ENCODE results near the gene ARAP1.
A peak's percentile ranks its signal among the peaks of the same experiment; 100 is the strongest.

ARAP1 gene

DNA sequence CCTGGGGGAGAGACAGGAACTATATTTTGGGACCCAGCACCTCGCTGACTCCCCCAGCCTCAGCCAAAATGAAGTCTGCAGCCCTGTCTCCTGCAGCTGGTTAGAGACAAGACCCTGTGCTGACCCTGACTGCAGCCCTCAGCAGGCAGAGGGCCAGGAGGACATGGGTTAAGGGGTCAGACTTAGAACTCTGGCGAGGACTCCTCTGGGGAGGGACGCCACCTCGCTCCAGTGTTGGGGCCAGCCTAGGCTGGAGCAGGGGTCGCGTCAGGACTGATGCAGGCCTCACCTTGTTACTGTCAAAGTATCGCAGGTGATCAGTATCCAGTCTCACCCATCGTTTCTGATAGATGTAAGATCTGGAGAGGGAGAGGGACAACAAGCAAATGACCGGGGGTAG is 41.1 kb downstream of the ARAP1 start:
- no peak for DNase-seq
- intact Hi-C loops (cut with DNase I): no loop called here

DNA sequence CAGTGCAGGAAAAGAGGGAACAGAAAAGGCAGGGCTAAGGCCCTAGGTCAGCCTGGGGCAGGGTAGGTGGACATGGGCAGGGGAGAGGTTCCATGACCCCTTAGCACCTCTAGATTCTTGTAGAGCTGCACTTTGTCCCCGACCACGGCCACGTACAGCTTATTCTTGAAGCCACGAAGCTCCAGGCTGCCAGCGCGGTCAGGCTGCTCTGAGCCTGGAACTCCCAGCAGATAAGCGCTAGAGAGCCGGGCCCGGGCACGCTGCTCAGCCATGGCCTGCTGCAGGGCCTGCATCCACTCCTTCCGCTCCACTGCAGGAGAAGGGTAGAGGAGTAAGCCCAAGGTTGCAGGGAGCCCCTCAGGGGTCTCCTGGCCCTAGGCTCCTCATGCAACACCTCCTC is 41.9 kb downstream of the ARAP1 start:
- intact Hi-C loops (cut with DNase I): no loop called here
- DNase-seq: peak in 1 of 10 donors; percentile 64

DNA sequence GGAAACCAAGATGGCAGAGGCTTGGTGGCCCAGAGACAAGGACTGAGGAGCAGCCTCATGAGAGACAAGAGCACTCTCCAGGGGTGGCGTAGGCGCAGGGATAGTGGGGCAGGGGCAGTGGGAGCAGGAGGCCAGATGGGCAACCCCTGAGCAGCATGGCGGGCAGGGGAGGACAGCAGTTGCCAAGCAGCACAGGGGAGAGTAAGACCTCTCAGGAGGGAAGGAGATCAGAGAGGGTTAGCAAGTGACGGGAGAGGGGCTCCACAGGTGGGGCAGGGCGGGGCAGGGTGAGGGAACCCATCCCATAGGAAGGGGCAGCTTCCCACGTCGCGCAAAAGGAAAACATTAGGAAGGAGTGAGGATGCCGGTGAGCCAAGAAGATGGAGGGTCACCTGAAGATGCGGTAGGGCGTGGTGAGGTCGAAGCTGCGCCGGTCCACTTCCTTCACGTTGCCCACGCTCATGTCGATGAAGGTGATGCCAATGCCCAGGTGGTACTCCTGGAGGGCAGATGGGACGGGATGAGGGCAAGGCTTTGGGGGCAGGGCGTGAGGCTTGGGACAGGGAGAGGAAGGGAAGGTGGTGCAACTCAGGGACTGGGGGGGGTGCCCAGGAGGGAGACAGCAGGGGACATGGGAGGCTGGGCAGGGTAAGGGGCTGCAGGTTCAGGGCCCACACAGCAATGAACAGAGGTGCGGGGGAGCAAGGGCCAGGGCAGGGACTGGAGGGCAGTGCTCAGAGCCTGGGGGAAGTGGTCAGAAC is 42.5 kb downstream of the ARAP1 start:
- DNase-seq: peak in 1 of 10 donors; percentile 17
- intact Hi-C loops (cut with DNase I): no loop called here

DNA sequence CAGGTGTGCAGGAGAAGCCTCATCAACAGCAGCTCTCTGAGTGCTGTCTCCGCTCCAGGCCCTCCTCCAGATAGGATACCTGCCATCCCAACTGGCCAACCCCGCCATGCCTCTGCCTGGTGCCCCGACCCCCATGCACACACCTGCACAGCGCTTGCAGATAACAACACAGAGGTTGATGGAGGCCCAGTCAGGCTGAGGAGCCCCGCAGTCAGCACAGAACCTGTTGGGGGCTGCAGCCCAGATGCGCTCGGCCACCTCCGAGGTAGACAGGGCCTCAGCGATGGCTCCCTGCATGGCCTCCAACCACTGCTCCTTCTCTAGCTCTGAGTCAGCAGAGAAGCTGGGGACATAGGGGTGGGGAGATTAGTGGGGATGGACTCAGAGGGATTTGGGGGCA is 45.2 kb downstream of the ARAP1 start:
- no peak for DNase-seq
- intact Hi-C loops (cut with DNase I): no loop called here

DNA sequence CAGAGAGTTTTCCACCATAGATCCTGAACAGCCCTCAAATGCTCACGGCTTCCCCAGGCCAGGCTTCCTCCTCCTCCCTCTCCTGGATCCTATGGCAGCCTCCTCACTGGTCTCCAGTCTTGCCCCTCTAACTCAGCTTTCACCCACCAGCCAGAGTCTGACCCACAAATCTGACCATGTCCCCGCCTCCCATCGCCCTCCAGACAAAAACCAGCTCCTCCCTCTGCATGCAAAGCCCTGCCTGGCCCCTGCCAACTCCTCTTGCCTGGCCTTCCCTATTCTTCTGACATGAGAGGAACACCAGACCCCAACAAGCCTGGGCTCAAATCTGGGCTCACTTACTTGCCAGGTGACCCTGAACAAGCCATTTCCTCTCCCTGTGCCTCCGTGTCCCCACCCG is 45.6 kb downstream of the ARAP1 start:
- intact Hi-C loops (cut with DNase I): no loop called here
- no peak for DNase-seq

DNA sequence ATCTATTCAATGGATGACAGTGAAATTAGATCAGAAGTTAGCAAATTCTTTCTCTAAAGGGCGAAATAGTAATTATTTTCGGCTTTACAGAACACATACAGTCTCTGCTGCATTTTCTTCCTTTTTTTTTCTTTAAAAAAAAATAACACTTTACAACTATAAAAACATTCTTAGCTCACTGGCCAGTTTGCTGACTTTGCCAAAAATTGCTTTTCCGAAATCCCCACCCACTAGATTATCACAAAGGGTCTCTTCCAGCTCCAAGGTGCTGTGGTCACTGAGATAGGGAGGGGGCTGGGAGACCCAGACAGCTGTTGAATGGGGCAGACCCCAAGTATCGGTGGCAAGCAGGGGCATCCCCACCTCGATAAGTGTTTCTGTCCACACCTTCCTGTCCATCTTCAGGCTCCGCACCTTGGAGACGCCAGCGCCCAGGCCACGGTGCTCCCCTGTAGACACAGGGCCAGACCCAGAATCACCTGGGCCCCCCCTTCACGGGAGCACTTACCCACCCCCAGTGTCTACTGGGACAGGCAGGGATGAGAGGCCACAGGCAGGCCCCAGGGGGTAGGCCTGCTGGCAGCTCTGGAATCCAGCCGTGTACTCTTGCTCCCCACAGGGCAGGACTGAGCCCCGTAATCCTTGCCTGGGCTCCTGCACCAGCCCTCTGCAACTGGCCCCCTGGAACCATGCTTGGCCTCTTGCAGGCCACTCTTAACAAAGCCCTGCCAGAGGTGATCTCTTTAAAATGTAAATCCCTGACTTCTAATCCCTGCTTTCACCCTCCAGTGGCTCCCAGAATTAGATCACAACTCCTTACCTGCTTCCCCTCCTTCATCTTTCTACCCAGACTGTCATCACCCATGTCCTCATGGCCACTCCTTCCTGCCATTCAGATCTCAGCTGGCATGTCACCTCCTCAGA is 46.5 kb downstream of the ARAP1 start:
- DNase-seq: no peak
- intact Hi-C loops (cut with DNase I): no loop called here

DNA sequence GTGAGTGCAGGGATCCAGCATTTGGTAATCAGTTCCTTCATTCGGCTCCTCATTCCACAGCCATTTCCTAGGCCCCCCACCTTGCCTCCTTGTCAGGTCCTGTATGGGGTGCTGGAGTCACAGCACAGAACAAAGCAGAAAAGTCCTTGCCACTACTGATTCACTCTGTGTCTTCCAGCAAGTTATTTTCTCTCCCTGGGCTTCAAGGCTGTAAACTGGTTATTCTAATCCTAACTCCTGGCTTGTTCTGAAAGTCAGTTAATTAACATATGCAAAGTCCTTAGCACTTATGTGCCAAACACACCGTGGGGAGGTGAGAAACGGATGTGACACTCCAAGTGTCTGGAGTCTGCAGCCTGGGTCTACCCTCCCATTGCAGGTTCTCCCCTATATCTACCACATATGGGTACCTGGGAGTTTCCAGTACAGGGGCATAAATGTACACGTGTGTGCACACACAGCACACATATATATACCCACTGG is 47.4 kb downstream of the ARAP1 start:
- intact Hi-C loops (cut with DNase I): no loop called here
- no peak for DNase-seq

DNA sequence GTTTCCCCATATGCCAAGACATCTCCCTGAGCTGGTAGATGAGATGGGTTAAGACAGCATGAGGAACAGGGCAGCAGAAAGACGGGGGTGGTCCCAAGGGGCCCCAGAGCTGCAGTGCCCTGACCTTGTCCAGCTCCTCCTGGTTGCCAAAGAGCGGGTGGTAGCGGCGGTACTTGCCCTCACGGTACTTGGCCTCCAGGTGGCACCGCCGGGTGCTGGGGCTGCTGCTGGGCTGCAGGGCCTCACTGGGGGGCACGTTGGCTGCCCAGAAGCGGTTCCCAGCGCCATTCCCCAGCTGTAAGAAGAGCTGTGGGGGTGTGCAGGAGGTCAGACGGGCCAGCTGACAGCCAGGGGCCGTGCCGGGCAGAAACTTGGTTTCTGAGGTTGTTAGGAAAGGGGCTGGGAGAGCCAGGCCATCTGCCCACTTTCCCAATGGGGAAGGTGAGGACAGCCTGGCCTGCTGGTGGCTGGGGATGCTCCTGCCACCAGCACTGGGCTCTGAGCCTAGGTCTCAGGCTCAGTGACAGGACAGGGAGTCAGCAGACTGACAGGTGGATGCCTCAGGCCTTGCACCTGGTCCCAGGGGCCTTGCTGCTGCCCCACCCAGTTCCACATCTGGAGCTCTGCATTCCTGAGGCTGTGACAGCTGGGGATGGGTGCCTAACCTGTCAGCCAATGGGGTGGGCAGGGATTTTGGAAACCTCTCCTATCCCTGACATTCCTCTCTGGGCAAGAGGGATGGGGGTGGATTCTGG is 48.0 kb downstream of the ARAP1 start:
- DNase-seq: no peak
- intact Hi-C loops (cut with DNase I): no loop called here

DNA sequence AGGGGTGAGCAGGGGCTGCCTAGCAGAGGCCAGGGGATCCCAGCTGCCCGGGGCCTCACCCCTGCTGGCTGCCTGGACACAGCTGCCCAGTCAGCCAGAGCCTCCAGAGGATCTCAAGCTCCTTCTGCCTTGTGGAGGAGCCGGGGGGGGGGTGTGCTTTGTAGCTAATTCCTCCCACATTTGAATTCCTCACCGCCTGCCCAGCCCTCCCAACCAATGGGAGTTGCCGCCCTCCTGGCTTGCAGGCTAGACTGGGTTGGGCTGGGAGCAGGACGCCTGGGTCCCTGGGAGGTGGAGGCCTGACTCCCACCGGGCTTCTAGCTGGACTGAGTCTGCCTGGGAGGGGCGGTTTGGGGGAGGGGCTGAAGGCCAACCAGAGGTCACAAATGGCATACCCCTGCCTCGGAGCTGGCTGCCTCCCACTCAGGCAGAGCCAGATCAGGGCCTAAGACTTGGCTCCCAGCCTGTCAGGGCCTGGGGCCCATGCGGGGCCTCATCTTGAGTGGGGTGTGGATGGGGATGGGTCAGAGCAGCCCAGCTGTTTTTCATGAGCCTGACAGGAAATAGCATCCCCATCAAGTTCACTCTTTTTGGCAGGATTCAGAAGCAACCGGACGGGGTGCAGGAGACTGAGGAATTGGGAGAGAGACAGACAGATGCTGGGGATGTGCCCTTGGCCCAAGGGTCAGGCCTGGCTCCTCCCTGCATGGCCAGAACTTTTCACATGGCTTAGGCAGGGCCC is 48.8 kb downstream of the ARAP1 start:
- DNase-seq: no peak
- intact Hi-C loops (cut with DNase I): no loop called here

DNA sequence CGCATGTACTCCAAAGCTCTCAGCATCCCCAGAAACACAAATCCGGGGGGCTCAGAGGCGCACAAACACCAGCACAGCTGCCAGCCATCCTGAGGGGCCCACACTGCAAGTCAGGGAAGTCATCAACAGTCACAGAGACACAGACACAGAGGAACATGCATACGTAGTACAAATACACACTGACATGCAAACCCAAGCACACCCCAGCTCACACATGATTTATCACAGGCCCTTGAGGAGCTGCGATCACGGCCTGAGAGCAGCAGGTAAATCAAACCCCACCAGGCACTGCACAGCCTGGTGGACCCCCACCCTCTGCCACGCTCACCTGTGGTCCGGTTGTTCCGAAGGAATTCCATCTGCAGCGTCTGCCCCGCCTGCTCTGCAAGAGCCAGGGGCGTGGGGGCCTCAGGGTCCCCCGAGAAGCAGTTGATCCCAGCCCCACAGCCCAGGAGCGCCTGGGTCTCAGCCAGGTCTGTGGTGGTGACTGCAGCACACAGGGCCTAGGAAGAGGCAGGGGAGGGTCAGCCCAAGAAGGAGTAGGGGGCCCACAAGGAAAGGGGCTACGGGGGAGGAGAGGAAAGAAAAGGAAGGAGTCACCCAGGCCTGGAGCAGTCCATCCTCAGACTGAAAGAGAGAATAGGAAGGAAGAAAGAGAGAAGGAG is 49.5 kb downstream of the ARAP1 start:
- no peak for DNase-seq
- intact Hi-C loops (cut with DNase I): no loop called here

DNA sequence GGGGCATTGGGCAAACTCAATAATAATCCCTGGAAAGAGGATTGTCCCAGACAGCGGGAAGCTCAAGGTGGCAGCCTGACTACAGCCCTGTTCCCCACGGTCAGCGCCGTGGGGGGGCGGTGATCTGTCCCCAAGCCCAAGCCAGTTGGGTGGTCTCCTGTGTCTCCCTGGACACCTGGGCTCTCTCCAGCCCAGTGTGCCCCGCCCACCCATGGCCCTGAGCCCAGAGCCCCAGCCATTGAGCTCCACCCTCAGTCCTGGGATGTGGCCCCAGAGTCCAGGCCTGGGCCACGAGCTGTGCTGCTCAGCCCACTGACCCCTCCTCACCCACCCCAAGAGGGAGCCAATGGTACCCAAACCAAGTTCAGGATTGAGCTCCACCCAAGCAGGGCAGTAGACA is 50.1 kb downstream of the ARAP1 start:
- DNase-seq: no peak
- intact Hi-C loops (cut with DNase I): no loop called here

DNA sequence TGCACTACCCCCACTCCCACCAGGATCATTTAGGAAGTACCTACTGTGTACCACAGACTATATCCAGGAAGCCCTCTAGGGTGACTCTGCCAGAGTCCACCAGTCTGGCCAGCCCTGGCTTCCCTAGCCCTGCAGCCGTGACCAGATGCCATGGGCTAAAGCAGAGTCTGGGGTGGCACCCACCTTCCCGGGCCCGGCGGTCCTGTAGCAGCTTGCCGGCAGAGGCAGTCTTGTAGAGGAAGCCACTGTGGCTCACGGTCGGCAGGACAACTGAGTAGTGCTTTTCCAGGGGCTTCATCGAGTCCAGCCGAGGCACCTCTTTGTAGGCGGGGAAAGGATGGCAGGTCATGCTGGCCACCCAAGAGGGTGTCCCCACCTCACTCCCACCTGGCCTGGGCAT is 50.7 kb downstream of the ARAP1 start:
- DNase-seq: no peak
- intact Hi-C loops (cut with DNase I): no loop called here

DNA sequence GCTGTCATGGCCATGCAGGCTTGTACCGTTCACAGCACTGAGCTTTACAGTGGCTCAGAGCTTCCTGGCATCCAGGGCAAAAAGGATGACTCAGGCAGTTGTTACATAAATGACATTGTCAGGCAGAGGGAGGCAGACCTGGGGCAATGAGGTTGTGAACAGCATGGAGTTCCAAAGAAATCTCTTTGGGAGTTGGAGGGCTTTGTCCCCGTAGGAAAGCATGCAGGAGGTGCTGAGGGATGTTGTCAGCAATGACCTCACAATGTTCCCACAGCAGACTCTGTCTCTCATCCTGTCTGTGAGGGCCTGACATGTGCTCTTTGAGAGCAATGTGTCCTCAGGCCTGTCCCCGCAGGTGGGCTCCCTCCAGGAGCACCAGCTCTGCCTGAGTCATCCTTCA is 52.1 kb downstream of the ARAP1 start:
- intact Hi-C loops (cut with DNase I): no loop called here
- DNase-seq: no peak

DNA sequence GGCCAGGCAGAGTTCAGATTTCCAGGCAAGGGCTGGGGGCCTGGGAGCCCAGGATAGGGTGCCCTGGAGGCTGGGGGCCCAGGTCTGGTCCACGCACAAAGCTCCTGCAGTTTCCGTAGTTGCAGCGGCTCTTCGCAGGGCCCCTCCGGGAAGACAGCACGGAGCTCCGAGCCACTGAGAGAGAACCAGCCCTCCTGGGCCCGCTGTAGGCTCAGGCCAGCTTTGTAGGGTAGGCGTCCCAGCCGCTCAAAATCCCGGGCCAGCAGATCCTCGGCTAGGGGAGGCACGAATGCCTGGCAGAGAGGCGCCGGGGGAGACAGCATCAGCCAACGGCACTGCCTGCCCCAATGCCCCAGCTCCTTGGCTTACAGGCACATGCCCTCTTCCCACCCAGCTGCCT is 54.4 kb downstream of the ARAP1 start:
- no peak for DNase-seq
- intact Hi-C loops (cut with DNase I): no loop called here

DNA sequence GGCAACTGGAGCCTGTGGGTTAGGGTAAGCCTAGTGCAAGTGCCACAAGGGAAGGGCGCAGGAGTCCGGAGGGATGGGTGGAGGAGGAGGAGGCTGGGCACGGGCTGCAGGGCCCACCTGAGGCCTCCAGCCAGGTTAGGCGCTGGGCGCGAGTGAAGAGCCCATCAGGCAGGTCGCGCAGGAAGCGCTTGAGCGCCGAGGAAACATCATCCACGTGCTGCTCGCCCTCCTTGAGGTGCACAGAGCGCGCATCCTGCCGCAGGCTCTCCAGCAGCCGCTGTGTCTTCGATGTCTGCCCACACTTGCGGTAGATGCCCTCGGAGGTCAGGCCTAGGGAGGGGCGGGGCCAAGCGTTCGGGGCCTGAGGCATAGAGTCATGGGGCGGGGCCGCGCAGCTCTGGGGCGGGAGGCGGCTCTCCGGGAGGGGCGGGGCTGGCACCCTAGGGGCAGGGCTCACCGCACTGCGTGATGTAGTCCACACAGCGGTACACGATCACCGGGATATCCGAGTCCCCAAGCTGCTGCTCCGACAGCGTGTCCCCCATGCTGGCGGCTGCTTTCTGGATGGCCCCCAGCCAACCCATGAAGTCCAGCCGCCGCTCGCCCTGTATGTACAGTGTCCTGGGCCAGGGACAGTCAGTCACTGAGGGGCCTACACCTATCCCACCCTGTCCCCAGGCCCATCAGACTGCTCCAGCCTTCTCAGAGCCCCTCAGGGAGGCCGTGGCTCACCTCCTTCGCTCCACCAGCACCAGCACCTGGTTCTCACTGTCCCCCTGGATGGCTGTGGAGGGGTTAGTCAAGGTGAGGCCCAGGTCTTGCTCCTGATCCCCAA is 55.1 kb downstream of the ARAP1 start:
- intact Hi-C loops (cut with DNase I): no loop called here
- DNase-seq: no peak

DNA sequence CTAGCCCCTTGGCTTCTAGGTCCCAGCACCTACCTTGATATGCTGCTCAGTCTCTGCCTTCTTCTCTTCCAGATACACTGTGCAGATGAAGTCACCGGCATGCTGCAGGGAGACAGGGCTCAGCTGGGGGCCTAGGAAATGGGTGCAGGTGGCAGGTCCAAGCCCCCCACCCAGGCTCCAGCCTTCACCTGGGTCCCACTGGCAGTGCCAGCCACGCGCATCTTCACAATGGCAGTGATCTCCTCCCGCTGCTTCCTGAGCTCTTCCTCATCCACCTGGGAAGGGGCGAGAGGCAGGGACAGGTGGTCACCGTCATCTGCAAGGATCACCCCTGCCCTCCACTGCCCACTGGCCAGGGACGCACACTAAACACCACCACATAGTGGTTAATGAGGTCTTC is 56.9 kb downstream of the ARAP1 start:
- no peak for DNase-seq
- intact Hi-C loops (cut with DNase I): no loop called here

DNA sequence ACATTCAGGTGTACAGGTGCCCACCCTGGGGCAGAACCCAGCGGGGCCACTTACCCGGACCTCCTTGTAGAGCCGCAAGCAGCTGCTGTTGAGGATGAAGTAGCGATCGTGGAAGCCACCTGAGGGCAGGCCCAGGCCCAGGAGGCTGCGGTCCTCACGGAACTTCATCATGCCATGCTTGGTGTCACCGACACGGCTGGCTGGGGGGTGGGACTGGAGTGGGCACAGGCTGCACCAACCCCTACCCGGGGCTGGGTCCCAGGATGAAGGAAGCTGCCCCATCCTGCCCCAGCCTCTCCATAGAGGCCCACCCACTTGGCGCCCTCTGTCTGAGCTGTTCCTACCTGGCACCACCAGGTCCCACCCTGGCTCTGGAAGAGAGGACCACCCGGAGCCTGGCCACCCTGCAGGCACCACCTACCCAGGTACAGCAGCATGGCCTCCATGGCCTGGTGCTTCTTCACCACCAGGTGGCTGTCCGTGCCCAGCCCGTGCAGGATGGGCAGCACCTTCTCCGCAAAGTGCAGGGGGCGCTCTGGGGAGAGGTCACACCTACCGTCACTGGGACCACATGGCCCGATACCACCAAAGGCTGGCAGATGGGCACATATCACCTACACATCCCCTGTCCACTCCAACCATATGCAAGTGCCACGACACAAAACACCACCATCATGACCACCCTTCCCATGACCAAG is 58.8 kb downstream of the ARAP1 start:
- DNase-seq: no peak
- intact Hi-C loops (cut with DNase I): no loop called here

DNA sequence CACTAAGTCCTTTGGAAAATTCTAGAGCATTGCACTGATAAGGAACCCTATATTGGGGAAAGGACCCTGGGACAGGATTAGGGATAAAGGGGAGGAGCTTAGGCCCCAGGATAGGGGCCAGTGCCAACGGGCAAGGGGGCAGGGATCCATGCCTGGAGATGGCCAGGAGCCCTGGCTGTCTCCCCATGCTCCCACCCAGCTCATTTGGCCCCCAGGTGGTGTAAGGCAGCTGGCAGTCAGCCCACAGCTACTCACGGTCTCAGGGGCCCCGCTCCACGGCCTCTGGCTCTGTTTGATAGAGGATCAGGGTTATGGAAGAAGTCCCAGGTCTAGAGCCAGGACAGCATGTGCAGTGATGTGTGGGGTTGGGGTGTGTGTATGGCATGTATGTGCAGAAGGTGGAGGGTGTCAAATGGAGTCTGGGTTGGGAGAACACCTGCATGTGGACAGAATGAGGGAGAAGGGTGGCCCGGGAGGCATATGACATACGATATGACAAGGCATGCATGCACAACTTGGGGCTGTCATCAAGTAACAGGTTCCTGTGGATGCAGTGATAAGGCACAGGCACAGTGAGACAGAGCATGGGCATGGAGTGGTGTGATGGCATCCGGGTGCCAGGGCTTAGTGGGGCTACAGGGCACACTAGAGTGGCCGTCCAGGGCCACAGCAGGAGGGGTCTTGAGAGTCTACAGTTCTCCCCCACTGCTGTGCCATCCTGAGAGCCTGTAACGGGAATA is 59.5 kb downstream of the ARAP1 start:
- intact Hi-C loops (cut with DNase I): no loop called here
- DNase-seq: no peak

All from posterior cingulate gyrus (tissue), 11 donors.